ENCODE data around the gene FN1.
"Not testable (repeated sequence)": the region's sequence is repeated elsewhere in the genome, so short reads cannot be mapped to it uniquely, and the experiment has no call there.

The FN1 gene

GRCh38 chr2:215409331-215410127 lies 26.3 kb downstream of the FN1 start:
- no peak for DNase-seq (ENCODE audit: insufficient read length, low spot score)
- no peak for FAIRE-seq

GRCh38 chr2:215408441-215408840 lies 27.4 kb downstream of the FN1 start:
- not testable (repeated sequence) for FAIRE-seq; DNase-seq (ENCODE audit: insufficient read length, low spot score)

- DNase-seq (ENCODE audit: insufficient read length, low spot score) (no peak), FAIRE-seq (no peak)
Measured at GRCh38 chr2:215407590-215408264, 28.1 kb downstream of the FN1 start.

- FAIRE-seq (no peak), DNase-seq (ENCODE audit: insufficient read length, low spot score) (no peak)
Measured at GRCh38 chr2:215407061-215407460, 28.8 kb downstream of the FN1 start.

- DNase-seq (ENCODE audit: insufficient read length, low spot score) (no peak), FAIRE-seq (no peak)
Measured at GRCh38 chr2:215405722-215406581, 29.9 kb downstream of the FN1 start.

- FAIRE-seq = no peak
- DNase-seq (ENCODE audit: insufficient read length, low spot score) = no peak
Measured at GRCh38 chr2:215404348-215405012, 31.4 kb downstream of the FN1 start.

- no peak for FAIRE-seq
Measured at GRCh38 chr2:215403441-215404347, 32.2 kb downstream of the FN1 start.

GRCh38 chr2:215401896-215402379 lies 33.9 kb downstream of the FN1 start:
- no peak for DNase-seq (ENCODE audit: insufficient read length, low spot score)
- no peak for FAIRE-seq

More at GRCh38 chr2:215403441-215404347, 32.2 kb downstream of the FN1 start:
- no peak for DNase-seq (ENCODE audit: insufficient read length, low spot score)

GRCh38 chr2:215399067-215399716 lies 36.7 kb downstream of the FN1 start:
- no peak for DNase-seq (ENCODE audit: insufficient read length, low spot score)
- FAIRE-seq = no peak

- DNase-seq (ENCODE audit: insufficient read length, low spot score) (no peak), FAIRE-seq (no peak)
Measured at GRCh38 chr2:215397632-215398341, 38.1 kb downstream of the FN1 start.

GRCh38 chr2:215396595-215397313 lies 39.1 kb downstream of the FN1 start:
- FAIRE-seq (no peak), DNase-seq (ENCODE audit: insufficient read length, low spot score) (no peak)

- FAIRE-seq = no peak
Measured at GRCh38 chr2:215395687-215396460, 40.0 kb downstream of the FN1 start.

GRCh38 chr2:215394102-215394805 lies 41.6 kb downstream of the FN1 start:
- DNase-seq (ENCODE audit: insufficient read length, low spot score) = no peak

More at GRCh38 chr2:215395687-215396460, 40.0 kb downstream of the FN1 start:
- no peak for DNase-seq (ENCODE audit: insufficient read length, low spot score)

GRCh38 chr2:215392687-215393270 lies 43.1 kb downstream of the FN1 start:
- no peak for FAIRE-seq

More at GRCh38 chr2:215394102-215394805, 41.6 kb downstream of the FN1 start:
- no peak for FAIRE-seq

GRCh38 chr2:215392164-215392563 lies 43.7 kb downstream of the FN1 start:
- no peak for FAIRE-seq
- no peak for DNase-seq (ENCODE audit: insufficient read length, low spot score)

More at GRCh38 chr2:215392687-215393270, 43.1 kb downstream of the FN1 start:
- DNase-seq (ENCODE audit: insufficient read length, low spot score) = no peak

GRCh38 chr2:215391531-215391930 lies 44.3 kb downstream of the FN1 start:
- FAIRE-seq = no peak
- no peak for DNase-seq (ENCODE audit: insufficient read length, low spot score)

Data from GM19239 (cell line).